Parathyroid adenoma (tissue), 2 donors: ENCODE results near the gene HDGFL3.

Experiments
- H2AFZ ChIP-seq: fragments of 300-600 bp; sonication (generic); one replicate; pipeline ENCODE4 v1.7.0; 2017; ENCODE audit warnings: antibody characterized with exemption, mild to moderate bottlenecking
- H3K27ac ChIP-seq: fragments of 300-600 bp; sonication (generic); one replicate; pipeline ENCODE4 v1.7.0; 2017
- H3K27me3 ChIP-seq: fragments of 300-600 bp; sonication (generic); one replicate; pipeline ENCODE4 v1.7.0; 2017; ENCODE audit warnings: low read length; ENCODE audit not compliant: control insufficient read depth, insufficient read depth
- H3K36me3 ChIP-seq: fragments of 300-600 bp; sonication (generic); one replicate; pipeline ENCODE4 v1.7.0; 2017; ENCODE audit warnings: low read length; ENCODE audit not compliant: control insufficient read depth, insufficient read depth
- H3K4me1 ChIP-seq: fragments of 300-600 bp; sonication (generic); one replicate; pipeline ENCODE4 v1.7.0; 2017; ENCODE audit warnings: control low read depth
- H3K4me2 ChIP-seq: fragments of 300-600 bp; sonication (generic); one replicate; pipeline ENCODE4 v1.7.0; 2017; ENCODE audit warnings: low read length
- H3K4me3 ChIP-seq: fragments of 300-600 bp; sonication (generic); one replicate; pipeline ENCODE4 v1.7.0; 2017; ENCODE audit warnings: low read depth, low read length
- H3K79me2 ChIP-seq: fragments of 300-600 bp; sonication (generic); one replicate; pipeline ENCODE4 v1.7.0; 2017; ENCODE audit warnings: control low read depth
- H3K9ac ChIP-seq: fragments of 300-600 bp; sonication (generic); one replicate; pipeline ENCODE4 v1.7.0; 2017; ENCODE audit warnings: mild to moderate bottlenecking
- H3K9me3 ChIP-seq: fragments of 300-600 bp; sonication (generic); one replicate; pipeline ENCODE4 v1.7.0; 2017; ENCODE audit warnings: low read length; ENCODE audit not compliant: control insufficient read depth
- TF ChIP-seq, protein P1 (sequence below): fragments of 300-600 bp; sonication (generic); IDR thresholded peaks from one replicate; pipeline ENCODE4 v1.7.0; 2017; ENCODE audit warnings: antibody characterized with exemption, mild to moderate bottlenecking
- donor health status: primary hyperparathyroidism.

The HDGFL3 gene

DNA sequence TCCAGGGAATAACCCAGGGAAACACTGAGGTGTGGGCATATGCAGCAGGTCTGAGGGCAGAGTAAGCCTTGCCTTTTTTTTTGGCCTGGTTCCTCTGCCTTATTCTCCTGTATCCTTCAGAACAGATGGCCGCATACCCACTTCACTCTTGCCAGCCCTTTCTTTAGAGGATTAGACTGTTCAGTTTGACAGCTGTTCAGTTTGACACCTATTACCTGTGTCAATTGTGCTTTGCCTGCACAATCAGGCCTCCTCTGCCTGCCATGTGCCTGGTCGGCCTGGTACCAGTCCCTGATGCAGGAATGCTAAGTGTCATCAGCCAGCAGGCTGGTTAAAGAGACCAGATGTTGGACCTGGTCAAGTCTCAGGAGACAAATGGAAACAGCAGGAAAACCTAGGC is 77.8 kb downstream of the HDGFL3 start:
- TF ChIP-seq, protein P1, sequence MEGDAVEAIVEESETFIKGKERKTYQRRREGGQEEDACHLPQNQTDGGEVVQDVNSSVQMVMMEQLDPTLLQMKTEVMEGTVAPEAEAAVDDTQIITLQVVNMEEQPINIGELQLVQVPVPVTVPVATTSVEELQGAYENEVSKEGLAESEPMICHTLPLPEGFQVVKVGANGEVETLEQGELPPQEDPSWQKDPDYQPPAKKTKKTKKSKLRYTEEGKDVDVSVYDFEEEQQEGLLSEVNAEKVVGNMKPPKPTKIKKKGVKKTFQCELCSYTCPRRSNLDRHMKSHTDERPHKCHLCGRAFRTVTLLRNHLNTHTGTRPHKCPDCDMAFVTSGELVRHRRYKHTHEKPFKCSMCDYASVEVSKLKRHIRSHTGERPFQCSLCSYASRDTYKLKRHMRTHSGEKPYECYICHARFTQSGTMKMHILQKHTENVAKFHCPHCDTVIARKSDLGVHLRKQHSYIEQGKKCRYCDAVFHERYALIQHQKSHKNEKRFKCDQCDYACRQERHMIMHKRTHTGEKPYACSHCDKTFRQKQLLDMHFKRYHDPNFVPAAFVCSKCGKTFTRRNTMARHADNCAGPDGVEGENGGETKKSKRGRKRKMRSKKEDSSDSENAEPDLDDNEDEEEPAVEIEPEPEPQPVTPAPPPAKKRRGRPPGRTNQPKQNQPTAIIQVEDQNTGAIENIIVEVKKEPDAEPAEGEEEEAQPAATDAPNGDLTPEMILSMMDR = no peak
- Histone ChIP-seq H3K79me2 (no peaks in the 10 kb centered on the region), H3K4me1 (no peaks in the 10 kb centered on the region), H3K27ac (no peak overlapping the region), H3K9me3 (no peaks in the 10 kb centered on the region), H3K27me3 (no peaks in the 10 kb centered on the region), H3K9ac (no peak overlapping the region), H3K4me2 (no peak overlapping the region), H2AFZ (no peak overlapping the region), H3K4me3 (no peak overlapping the region), H3K36me3 (no peaks in the 10 kb centered on the region)

DNA sequence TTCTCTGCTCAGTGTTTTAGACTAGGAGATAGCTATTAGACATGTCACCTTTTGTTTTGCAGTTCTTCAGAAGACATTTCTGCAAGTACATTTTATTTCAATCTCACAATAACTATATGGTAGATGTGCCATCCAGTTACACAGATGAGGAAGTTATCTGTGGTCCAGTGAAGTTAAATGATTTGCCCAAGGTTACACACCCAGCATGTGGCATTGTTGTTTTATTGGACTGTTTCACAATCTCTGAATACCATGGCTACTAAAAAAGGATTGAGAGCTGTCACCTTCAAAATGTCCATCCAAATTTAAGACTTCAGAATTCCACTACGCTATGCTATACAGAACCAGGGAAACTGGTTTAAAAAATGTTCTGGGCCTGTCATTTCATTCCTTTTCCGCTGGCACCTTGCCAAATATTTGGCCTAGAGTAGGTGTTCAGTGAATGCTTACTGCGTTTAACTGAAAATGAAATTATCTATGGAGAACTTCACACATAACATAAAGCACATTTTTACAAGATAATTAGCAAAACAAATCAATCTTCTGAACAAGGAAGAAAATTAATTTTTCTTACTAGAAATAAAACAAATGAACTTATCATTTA is 80.0 kb downstream of the HDGFL3 start:
- Histone ChIP-seq H3K27me3 (no peaks in the 10 kb centered on the region), H3K4me3 (no peak overlapping the region), H2AFZ (no peak overlapping the region), H3K27ac (no peak overlapping the region), H3K36me3 (no peaks in the 10 kb centered on the region), H3K79me2 (no peaks in the 10 kb centered on the region), H3K4me2 (no peak overlapping the region), H3K9ac (no peak overlapping the region), H3K9me3 (no peaks in the 10 kb centered on the region), H3K4me1 (no peaks in the 10 kb centered on the region)
- TF ChIP-seq, protein P1 = no peak

GRCh38 chr15:83123529-83123928 is 84.1 kb downstream of the HDGFL3 start:
- no peaks in the 10 kb centered on the region for H3K4me1 ChIP-seq
- no peak overlapping the region for H2AFZ ChIP-seq
- H3K36me3 ChIP-seq = no peaks in the 10 kb centered on the region
- no peaks in the 10 kb centered on the region for H3K79me2 ChIP-seq
- no peak overlapping the region for H3K9ac ChIP-seq
- H3K4me3 ChIP-seq = no peak overlapping the region
- TF ChIP-seq, protein P1 = no peak
- H3K4me2 ChIP-seq = no peak overlapping the region
- no peaks in the 10 kb centered on the region for H3K27me3 ChIP-seq
- no peak overlapping the region for H3K27ac ChIP-seq
- H3K9me3 ChIP-seq = no peaks in the 10 kb centered on the region

GRCh38 chr15:83119968-83120581 is 87.5 kb downstream of the HDGFL3 start:
- H3K27me3 ChIP-seq = no peaks in the 10 kb centered on the region
- no peaks in the 10 kb centered on the region for H3K4me1 ChIP-seq
- no peak overlapping the region for H3K27ac ChIP-seq
- H3K4me3 ChIP-seq = no peak overlapping the region
- H3K79me2 ChIP-seq = no peaks in the 10 kb centered on the region
- no peak overlapping the region for H2AFZ ChIP-seq
- no peak overlapping the region for H3K4me2 ChIP-seq
- TF ChIP-seq, protein P1 = no peak
- H3K36me3 ChIP-seq = no peaks in the 10 kb centered on the region
- no peaks in the 10 kb centered on the region for H3K9me3 ChIP-seq
- no peak overlapping the region for H3K9ac ChIP-seq

DNA sequence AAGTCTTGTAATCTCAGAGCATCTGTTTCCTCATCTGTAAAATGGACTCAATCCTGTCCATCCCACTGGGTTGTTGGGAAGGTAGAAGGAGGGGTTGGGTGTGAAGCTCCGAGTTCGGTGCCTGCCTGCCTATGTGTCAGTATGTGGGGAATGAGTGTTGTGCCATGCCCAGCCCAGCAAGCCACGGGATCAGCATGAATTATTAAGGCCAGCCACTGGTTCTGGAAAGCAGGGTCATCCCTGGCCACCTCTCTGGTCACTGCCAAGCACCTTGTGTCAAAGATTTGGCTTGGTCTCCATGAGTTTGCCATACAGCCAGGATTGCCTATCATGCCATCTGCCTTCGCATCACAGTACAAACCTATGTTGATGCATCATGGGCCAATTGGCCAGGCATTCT is 88.7 kb downstream of the HDGFL3 start:
- TF ChIP-seq, protein P1 = no peak
- Histone ChIP-seq H3K4me3 (no peak overlapping the region), H2AFZ (no peak overlapping the region), H3K36me3 (no peaks in the 10 kb centered on the region), H3K4me1 (no peaks in the 10 kb centered on the region), H3K79me2 (no peaks in the 10 kb centered on the region), H3K27me3 (no peaks in the 10 kb centered on the region), H3K4me2 (no peak overlapping the region), H3K27ac (no peak overlapping the region), H3K9me3 (no peaks in the 10 kb centered on the region), H3K9ac (no peak overlapping the region)
